ENCODE measurements around the gene KDM7A.
A peak's percentile ranks its signal among the peaks of the same experiment; 100 is the strongest.
"Not testable (repeated sequence)": the region's sequence is repeated elsewhere in the genome, so short reads cannot be mapped to it uniquely, and the experiment has no call there.

The KDM7A gene

DNA sequence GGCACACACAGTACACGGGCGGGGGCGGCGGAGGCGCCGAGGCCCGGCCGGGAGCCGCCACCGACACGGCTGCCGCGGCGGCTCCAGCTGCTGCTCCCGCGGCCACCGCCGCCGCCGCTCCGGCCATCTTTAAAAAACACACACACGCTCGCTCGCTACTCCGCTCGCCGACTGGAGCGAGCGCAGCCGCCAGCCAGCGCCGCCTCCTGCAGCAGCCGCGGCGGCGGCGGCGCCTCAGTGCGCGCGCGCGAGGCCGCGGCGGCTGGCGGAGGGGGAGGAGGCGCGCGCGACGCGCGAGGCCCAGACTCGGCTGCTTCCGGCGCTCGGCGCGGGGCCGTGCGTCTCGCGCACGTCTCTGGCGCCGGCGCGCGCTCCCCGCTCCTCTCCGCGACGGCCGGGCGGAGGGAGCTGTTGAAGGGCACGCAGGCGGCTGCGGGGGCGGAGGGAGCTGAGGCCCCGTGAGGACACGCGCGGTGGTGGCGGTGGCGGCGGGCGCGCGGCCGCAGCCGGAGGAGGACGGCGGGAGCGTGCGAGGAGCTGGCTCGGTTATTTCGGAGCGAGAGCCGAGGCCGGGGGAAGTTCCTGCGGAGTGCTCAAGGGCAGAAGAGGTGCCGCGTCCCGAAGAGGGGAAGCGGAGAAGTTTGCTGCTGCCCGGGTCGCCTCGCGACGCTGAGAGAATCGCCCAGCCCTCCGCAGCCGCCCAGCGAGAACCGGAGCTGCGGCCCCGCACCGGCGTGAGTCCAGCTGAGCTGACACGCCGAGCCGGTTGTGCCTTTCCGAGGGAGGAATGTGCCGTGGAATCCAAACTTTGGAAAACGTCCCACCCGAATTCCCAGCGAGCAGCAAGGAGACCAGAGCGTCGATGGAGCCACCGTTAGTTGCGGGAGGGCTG lies at the start of gene KDM7A:
Gene KDM7A, minus strand, starts transcription at position 173 of the 892 bp plus-strand sequence. Its CDS starts 46 bp downstream, at position 127.
- DNase-seq, result peak; percentile 88

DNA sequence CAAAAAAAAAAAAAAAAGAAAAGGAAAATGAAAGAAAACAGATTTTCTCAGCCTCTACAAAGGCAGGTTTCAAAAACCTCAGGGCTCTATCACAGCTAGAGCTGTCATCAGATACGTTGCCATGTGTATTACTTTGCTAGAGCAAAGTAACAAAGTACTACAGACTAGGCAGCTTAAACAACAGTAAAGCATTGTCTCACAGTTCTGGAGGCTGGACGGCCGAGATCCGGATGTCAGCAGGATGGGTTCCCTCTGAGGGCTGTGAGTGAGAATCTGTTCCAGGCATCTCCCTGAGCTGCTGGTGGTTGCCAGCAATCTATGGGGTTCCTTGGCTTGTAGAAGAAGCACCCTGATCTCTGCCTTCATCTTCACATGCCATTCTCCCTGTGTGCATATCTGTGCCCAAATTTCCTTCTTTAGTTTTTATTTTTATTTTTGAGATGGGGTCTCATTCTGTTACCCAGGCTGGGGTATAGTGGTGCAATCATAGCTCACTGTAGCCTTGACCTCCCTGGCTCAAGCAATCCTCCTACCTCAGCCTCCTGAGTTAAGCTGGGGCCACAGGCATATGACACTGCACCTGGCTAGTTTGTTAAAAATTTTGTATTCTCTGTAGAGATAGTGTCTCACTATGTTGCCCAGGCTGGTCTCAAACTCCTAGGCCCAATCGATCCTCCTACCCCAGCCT lies 48.9 kb upstream of the KDM7A start:
- DNase-seq, result no peak

DNA sequence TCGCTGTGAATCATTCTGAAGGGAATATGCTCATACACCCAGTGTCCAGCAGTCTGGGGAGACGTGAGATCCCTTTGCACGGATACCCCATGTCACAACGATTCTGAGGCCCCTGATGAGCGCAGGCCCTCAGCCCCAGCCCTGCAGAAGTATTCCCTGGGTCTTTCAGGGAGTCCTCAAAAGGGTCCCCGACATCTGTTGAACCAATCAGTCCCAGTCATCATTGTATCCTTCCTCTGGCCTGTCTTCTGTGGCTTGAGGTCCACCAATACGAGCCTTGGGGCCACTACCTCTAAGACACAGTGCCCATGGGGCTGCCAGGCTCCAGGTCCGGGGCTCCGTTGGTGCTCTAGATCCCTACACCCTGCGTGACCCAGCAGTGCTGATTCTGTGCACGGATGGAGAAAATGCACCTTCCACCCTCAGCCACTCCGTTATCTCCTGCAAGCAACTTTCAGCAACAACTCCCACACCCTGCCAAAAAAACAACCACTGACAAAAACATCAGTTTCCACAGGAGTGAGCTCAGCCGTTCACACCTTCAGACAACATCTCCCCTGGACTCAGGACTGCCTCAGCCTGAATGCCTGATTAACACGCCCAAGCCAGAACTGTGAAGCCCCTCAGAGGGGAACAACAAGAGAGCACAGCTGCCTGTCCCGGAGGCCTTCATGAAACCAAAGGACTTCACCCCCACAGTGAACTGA lies 46.9 kb upstream of the KDM7A start:
- peak; percentile 46 for DNase-seq

DNA sequence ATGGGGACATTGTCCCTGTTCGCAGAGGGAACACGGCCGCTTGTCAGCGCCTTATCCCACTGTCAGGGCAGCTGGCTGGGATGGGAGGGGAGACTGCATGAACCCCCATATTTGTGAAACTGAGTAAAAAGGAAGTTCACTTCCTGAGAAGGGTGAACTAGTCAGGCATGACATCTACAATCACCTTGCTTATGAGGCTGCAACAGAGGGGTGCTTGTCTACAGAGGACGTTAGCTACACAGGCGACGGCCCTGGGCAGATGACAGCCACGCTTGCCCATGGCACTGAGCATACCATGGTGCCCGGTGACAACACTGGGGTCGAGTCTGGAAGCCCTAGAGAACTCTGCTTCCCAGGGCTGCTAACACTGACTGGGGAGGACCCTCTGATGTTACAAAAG lies 46.0 kb upstream of the KDM7A start:
- no peak for DNase-seq

- no peak for DNase-seq
These were observed 43.1 kb upstream of the KDM7A start for GRCh38 chr7:140219672-140220524.

DNA sequence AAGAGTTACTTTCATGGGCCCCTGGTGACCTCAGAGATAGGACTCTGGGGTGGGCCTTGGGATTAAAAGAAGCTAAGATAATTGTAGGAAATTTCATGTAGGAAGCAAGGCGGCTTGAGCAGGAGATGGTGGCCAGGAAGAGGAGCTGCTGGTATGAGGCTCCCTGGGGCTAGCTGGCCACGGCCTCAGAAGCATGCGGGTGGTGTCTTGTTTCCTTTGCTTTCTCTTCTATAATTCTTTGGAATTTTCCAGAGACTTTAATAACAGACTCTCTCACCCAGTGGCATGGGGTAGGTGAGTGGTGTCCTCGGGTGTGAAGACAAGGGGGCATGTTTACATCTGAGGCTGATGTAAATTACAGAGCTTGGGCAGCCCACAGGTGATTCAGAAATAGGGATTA lies 41.9 kb upstream of the KDM7A start:
- no peak for DNase-seq

GRCh38 chr7:140217750-140218501 lies 41.1 kb upstream of the KDM7A start:
- no peak for DNase-seq

GRCh38 chr7:140215281-140215680 lies 38.5 kb upstream of the KDM7A start:
- DNase-seq, result no peak

- DNase-seq, result peak; percentile 74
These were observed 37.4 kb upstream of the KDM7A start for GRCh38 chr7:140214075-140214684.

DNA sequence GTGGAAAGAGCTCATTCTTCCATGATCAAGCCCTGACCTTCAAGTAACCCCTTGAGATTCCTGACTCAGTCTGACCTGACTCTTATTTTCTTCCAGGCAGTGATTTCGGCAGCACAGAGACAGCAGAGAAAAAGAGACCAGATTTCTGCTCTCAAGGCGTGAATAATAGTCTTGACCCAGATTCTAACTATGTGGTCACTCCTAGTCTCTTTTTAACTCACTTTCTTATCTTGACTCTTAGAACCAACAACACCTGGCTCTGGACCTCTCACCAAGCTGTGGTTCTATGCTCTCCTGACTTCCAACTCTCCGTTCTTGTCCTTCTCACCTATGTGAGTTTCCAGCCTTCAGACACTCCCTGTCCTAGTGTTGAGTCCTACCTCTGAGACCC lies 36.9 kb upstream of the KDM7A start:
- DNase-seq, result peak; percentile 48

DNA sequence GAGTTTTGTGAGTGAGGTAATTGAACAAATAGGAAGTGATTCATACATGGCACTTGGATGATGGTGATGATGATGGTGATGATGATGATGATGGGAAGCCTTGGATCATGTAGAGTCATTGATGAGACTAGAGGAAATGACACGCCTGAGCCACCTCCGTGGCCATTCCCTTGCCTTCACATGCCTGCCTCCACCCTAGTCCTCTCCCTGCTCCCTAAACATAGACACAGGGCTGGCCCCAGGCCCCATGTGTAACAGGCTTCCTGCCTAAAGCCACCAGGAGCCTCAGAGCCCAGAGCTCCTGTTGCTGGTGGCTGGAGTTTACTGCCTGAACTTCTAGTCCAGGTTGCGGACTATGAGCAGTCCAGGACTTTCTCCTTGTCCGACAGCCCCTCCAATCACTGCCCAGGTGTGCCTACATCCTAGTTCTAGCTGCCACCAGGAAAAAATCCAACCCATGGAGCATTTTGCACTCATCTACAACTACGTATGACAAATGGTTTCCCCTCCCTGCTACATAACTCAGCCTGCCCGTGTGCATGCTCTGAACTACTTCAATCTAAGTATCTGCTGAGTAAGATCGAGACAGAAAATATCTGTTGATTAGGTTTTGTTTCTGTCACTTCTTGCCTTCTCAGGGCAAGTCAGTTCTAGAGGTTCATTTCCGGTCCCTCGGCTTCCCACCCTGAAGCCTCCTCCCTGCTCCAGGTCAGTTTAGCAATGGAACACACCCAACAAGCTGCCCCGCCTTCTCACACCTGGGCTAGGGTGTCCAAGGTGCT lies 35.5 kb upstream of the KDM7A start:
- DNase-seq, result peak; percentile 93

GRCh38 chr7:140211698-140212097 lies 34.9 kb upstream of the KDM7A start:
- no peak for DNase-seq

DNA sequence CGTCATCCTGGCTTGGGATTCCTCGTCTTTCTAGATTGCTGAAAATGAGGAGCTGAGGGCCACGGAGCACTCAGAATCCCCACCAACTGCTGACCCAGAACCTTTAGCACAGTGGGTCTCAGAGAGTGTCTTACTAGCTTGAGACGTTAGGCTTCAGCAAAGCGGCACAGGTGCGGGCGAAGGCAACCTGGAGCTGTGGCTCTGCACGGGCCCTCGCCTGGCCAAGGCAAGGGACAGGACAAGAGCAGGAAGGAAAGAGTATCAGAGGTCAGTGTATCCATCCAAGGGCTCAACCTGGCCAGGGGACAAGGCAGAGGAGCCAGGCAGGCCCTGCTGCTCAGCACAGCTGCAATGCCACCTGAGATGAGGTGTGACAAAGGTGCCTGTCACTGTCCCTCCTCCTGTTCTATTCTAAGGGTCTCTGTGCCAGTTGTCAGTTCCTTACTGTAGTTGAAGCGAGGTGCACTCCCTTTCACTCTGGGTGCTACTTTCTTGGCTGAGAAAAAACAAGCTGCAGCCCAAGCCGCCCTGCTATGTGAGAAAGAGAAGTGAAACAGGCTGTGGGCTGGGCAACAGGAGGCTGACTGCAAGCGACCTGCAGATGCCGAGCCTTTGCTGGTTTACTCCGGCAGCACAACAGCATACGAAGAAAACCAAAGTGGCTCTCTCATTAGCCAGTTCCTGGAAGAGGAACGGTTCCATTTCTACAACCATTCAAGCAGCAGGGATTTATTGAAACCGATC lies 33.3 kb upstream of the KDM7A start:
- peak; percentile 91 for DNase-seq

- DNase-seq, result peak; percentile 58
These were observed 30.0 kb upstream of the KDM7A start for GRCh38 chr7:140206616-140207389.

- no peak for DNase-seq
These were observed 28.8 kb upstream of the KDM7A start for GRCh38 chr7:140205600-140205999.

DNA sequence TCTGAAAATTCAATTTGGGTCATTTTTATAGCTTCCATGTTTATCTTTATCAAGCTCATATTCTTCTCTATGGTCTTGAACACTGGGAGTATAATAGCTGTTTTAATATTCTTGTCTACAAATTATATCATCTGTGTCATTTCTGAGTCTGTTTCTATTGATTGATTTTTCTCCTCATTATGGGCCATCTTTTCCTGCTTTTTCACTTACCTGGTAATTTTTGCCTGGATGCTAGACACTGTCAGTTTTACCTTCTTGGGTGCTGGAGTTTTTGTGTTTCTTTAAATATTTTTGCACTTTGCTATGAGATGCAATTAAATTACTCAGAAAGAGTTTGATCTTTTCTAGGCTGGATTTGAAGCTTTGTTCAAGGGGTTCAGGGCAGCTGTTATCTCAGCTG lies 26.8 kb upstream of the KDM7A start:
- no peak for DNase-seq

DNA sequence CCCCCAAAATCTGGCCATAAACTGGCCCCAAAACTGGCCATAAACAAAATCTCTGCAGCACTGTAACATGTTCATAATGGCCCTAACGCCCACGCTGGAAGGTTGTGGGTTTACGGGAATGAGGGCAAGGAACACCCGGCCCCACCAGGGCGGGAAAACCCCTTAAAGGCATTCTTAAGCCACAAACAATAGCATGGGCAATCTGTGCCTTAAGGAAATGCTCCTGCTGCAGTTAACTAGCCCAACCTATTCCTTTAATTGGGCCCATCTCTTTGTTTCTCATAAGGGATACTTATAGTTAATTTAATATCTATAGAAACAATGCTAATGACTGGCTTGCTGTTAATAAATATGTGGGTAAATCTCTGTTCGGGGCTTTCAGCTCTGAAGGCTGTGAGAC lies 26.2 kb upstream of the KDM7A start:
- not testable (repeated sequence) for DNase-seq

GRCh38 chr7:140201393-140201792 lies 24.6 kb upstream of the KDM7A start:
- DNase-seq, result no peak
